Astrocyte (in vitro differentiated cells and primary cell): ENCODE data around the gene SHLD2. TPM values are rescaled to one million over a fixed set of nuclear protein-coding genes. Genes with fewer than 3 reads are reported as not detected.

Experiments used
- DNase-seq: peaks from one replicate; pipeline ENCODE4 v3.0.0-alpha.2; 2010; ENCODE audit warnings: low read depth
- FAIRE-seq: peaks from 2 replicates; lab custom pipeline; 2011; peaks lifted over from hg19 to GRCh38; lab: Jason Lieb, UNC
- H2AFZ ChIP-seq: 2 replicates; pipeline ENCODE4 v1.6.0; 2012; ENCODE audit warnings: low read depth, low read length, inconsistent platforms
- H3K27ac ChIP-seq: 2 replicates; pipeline ENCODE4 v1.5.1; 2011; ENCODE audit warnings: low read depth, low read length, inconsistent platforms
- H3K27me3 ChIP-seq: 2 replicates; pipeline ENCODE4 v1.6.0; 2011; ENCODE audit warnings: low read length, inconsistent platforms; ENCODE audit not compliant: insufficient read depth
- H3K36me3 ChIP-seq: 2 replicates; pipeline ENCODE4 v1.5.1; 2011; ENCODE audit warnings: low read length, inconsistent platforms; ENCODE audit not compliant: insufficient read depth
- H3K4me1 ChIP-seq: 2 replicates; pipeline ENCODE4 v1.5.1; 2011; ENCODE audit warnings: low read length, inconsistent platforms; ENCODE audit not compliant: insufficient read depth
- H3K4me2 ChIP-seq: 2 replicates; pipeline ENCODE4 v1.6.0; 2012; ENCODE audit warnings: low read length, inconsistent platforms
- H3K4me3 ChIP-seq: 2 replicates; pipeline ENCODE4 v1.5.1; 2011; ENCODE audit warnings: low read depth, mild to moderate bottlenecking, low read length, inconsistent platforms; ENCODE audit not compliant: insufficient read depth
- H3K79me2 ChIP-seq: 2 replicates; pipeline ENCODE4 v1.6.0; 2012; ENCODE audit warnings: mild to moderate bottlenecking, low read length, inconsistent platforms; ENCODE audit not compliant: insufficient read depth
- H3K9ac ChIP-seq: 2 replicates; pipeline ENCODE4 v1.6.0; 2012; ENCODE audit warnings: mild to moderate bottlenecking, low read length, inconsistent platforms
- H3K9me3 ChIP-seq: 2 replicates; pipeline ENCODE4 v1.5.1; 2012; ENCODE audit warnings: low read depth, mild to moderate bottlenecking, low read length, inconsistent platforms; ENCODE audit not compliant: insufficient read depth
- H4K20me1 ChIP-seq: 2 replicates; pipeline ENCODE4 v1.6.0; 2012; ENCODE audit warnings: low read length, inconsistent platforms; ENCODE audit not compliant: insufficient read depth
- H3K27ac Mint-ChIP-seq: one replicate; pipeline ENCODE4 v1.8.0; 2021; ENCODE audit warnings: mild to moderate bottlenecking, mixed read lengths; ENCODE audit not compliant: unreplicated experiment
- H3K27me3 Mint-ChIP-seq: one replicate; pipeline ENCODE4 v1.8.0; 2021; ENCODE audit warnings: low read depth, mixed read lengths; ENCODE audit not compliant: unreplicated experiment
- H3K36me3 Mint-ChIP-seq: one replicate; pipeline ENCODE4 v1.8.0; 2021; ENCODE audit warnings: low read depth, mixed read lengths; ENCODE audit not compliant: unreplicated experiment
- H3K4me1 Mint-ChIP-seq: one replicate; pipeline ENCODE4 v1.8.0; 2021; ENCODE audit warnings: low read depth, mixed read lengths; ENCODE audit not compliant: unreplicated experiment
- H3K4me3 Mint-ChIP-seq: one replicate; pipeline ENCODE4 v1.8.0; 2021; ENCODE audit warnings: mild to moderate bottlenecking, moderate library complexity, mixed read lengths; ENCODE audit not compliant: unreplicated experiment
- H3K9me3 Mint-ChIP-seq: one replicate; pipeline ENCODE4 v1.8.0; 2021; ENCODE audit warnings: mild to moderate bottlenecking, mixed read lengths; ENCODE audit not compliant: unreplicated experiment
- EZH2 ChIP-seq: IDR thresholded peaks from 2 replicates; pipeline ENCODE4 v1.6.1; 2012; ENCODE audit warnings: mild to moderate bottlenecking, low read length, inconsistent platforms; ENCODE audit not compliant: insufficient read depth
- total RNA-seq: library from RNA; stranded (reverse); gene quantifications from 2 replicates; pipeline ENCODE4 v1.2.1, GENCODE V29; 2021
- TF ChIP-seq, protein P1 (sequence below): IDR thresholded peaks from 2 replicates; pipeline ENCODE4 v1.5.1; 2011; ENCODE audit warnings: low read depth, mild to moderate bottlenecking, inconsistent platforms, low read length, moderate library complexity; ENCODE audit not compliant: insufficient read depth

The SHLD2 gene
- total RNA-seq, 1 donor from 2014 or later: 23.2 TPM

DNA sequence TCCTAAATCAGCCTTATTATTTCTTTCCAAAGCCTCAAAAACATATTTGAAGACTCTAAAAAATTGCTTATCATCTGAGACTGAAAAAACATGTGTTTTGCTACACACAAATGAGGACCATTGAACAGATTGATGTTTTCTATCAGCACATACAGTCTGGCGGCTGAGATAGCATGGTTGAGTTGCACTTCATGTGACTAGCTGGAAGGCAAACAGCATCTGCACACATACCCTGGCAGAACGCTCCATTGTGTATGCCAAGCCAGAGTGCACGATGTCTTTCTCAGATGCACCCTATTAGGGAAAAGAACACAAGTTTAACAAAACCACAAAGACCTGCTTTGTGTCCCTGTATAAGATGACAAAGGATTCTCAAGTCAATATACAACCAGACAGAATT lies 41.9 kb upstream of the SHLD2 start:
- no peak for TF ChIP-seq EZH2
- Mint-ChIP-seq H3K27ac (no peak overlapping the region), H3K27me3 (no peaks in the 10 kb centered on the region), H3K4me1 (no peaks in the 10 kb centered on the region), H3K4me3 (no peak overlapping the region), H3K36me3 (peaks cover 10% of the 10 kb centered on the region), H3K9me3 (no peaks in the 10 kb centered on the region)
- no peak overlapping the region for H2AFZ ChIP-seq
- H4K20me1 ChIP-seq: peaks cover 13% of the 10 kb centered on the region
- H3K27ac ChIP-seq: no peak overlapping the region
- no peak overlapping the region for H3K4me3 ChIP-seq
- peaks cover 35% of the 10 kb centered on the region for H3K36me3 ChIP-seq
- DNase-seq (no peak), FAIRE-seq (no peak)
- no peak overlapping the region for H3K9ac ChIP-seq
- peaks cover 10% of the 10 kb centered on the region for H3K4me1 ChIP-seq
- H3K27me3 ChIP-seq: no peaks in the 10 kb centered on the region
- no peaks in the 10 kb centered on the region for H3K9me3 ChIP-seq
- no peaks in the 10 kb centered on the region for H3K79me2 ChIP-seq
- H3K4me2 ChIP-seq: no peak overlapping the region

DNA sequence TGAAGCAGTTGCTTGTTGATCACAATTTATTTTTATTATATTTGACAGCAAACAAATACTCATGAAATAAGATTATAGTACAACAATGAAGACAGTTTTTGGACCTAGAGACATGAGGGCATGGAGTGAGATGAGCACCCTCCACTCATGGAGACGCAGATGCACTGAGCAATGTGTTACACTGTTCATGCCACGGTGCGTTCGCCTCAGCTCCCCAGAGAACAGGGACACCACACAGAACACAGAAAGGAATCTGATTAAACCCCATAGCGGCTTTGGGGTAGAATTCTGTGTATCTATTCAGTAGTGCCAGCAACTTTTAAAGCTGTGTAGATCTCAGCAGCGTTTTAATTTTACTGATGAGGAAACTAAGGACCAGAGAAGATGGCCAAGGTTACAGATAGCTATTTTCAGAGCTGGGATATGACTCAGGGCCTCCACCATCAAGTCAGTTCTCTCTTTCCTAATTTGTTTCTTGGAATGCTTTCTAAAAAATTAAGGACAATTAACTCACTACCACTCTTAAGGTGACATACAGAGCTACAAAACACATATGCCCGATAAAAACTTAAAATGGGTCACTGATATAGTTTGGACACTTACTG lies 41.3 kb upstream of the SHLD2 start:
- no peak for DNase-seq
- Histone ChIP-seq H3K4me1 (peaks cover 10% of the 10 kb centered on the region), H3K27me3 (no peaks in the 10 kb centered on the region), H2AFZ (no peak overlapping the region), H3K79me2 (no peaks in the 10 kb centered on the region), H3K9me3 (no peaks in the 10 kb centered on the region), H4K20me1 (peaks cover 13% of the 10 kb centered on the region), H3K4me2 (no peak overlapping the region), H3K9ac (no peak overlapping the region), H3K27ac (no peak overlapping the region), H3K4me3 (no peak overlapping the region), H3K36me3 (peaks cover 35% of the 10 kb centered on the region)
- Mint-ChIP-seq H3K27ac (no peak overlapping the region), H3K9me3 (no peaks in the 10 kb centered on the region), H3K4me1 (no peaks in the 10 kb centered on the region), H3K36me3 (peaks cover 10% of the 10 kb centered on the region), H3K4me3 (no peak overlapping the region), H3K27me3 (no peaks in the 10 kb centered on the region)
- FAIRE-seq: no peak
- no peak for TF ChIP-seq EZH2

DNA sequence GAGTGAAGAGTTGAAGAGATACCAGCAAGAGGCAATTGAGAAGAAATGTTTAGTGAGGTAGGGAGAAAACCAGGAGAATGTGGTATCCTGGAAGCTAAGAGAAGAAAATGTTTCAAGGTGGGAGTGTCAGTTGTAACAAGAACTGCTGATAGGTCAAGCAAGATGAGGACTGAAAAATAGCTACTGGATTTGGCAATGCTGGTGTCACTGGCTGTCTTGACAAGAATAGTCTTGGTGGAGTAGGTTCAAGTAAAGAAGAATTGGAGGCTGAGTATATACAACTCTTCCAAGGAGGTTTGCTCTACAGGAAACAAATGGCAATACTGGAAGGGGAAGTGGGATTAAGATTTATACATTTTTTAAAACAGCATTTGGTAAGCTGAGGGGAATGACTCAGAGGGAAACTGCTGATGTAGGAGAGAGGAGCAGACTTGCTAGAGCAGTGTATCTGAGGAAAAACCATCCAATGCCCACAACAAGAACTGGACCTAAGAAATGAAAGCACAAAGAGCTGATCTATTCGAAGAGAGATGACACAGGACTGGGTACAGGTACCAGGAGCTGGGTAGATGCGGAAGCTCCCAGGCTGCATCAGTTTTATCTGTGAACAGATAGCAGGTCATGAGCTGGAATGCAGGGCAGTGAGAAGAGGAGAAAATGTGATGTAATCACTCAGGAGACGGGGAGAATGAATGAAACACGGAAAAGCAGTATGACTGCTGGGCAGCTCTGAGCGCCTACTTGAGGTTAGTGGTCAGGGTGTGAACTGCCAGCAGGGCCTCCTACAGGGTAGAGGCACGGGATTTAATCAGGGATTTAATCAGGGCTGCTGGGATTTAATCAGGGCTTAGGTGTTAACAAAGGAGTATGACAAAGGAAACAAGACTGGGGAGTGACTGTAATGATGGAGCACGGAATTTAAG lies 40.4 kb upstream of the SHLD2 start:
- H3K4me3 Mint-ChIP-seq: no peak overlapping the region

More for the DNA sequence above, 40.4 kb upstream of the SHLD2 start:
- H3K9me3 ChIP-seq: no peaks in the 10 kb centered on the region
- peak overlapping the region; percentile 50 for H3K9ac ChIP-seq
- FAIRE-seq (no peak), DNase-seq (peak; percentile 69)
- H3K36me3 ChIP-seq: peaks cover 41% of the 10 kb centered on the region
- Mint-ChIP-seq H3K4me1 (no peaks in the 10 kb centered on the region), H3K36me3 (peaks cover 10% of the 10 kb centered on the region), H3K9me3 (no peaks in the 10 kb centered on the region), H3K27me3 (no peaks in the 10 kb centered on the region), H3K27ac (no peak overlapping the region)
- H3K4me3 ChIP-seq: no peak overlapping the region
- TF ChIP-seq, protein P1, sequence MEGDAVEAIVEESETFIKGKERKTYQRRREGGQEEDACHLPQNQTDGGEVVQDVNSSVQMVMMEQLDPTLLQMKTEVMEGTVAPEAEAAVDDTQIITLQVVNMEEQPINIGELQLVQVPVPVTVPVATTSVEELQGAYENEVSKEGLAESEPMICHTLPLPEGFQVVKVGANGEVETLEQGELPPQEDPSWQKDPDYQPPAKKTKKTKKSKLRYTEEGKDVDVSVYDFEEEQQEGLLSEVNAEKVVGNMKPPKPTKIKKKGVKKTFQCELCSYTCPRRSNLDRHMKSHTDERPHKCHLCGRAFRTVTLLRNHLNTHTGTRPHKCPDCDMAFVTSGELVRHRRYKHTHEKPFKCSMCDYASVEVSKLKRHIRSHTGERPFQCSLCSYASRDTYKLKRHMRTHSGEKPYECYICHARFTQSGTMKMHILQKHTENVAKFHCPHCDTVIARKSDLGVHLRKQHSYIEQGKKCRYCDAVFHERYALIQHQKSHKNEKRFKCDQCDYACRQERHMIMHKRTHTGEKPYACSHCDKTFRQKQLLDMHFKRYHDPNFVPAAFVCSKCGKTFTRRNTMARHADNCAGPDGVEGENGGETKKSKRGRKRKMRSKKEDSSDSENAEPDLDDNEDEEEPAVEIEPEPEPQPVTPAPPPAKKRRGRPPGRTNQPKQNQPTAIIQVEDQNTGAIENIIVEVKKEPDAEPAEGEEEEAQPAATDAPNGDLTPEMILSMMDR: peak; percentile 52
- no peak for TF ChIP-seq EZH2
- peak overlapping the region; percentile 66 for H3K4me2 ChIP-seq
- peak overlapping the region; percentile 13 for H2AFZ ChIP-seq
- H3K27me3 ChIP-seq: no peaks in the 10 kb centered on the region
- H3K79me2 ChIP-seq: no peaks in the 10 kb centered on the region
- H3K4me1 ChIP-seq: peaks cover 10% of the 10 kb centered on the region
- peaks cover 13% of the 10 kb centered on the region for H4K20me1 ChIP-seq
- H3K27ac ChIP-seq: peak overlapping the region; percentile 43
